Inflammatory macrophage (primary cell): ENCODE results near the gene CHRM5.

ENCODE experiments used
- DNase-seq, 2 donors: peaks; one replicate each; pipeline ENCODE4 v3.0.0-alpha.2; 2020 to 2022

Gene CHRM5

GRCh38 chr15:34102175-34102925 lies 134.1 kb downstream of the CHRM5 start:
- DNase-seq, result no peak

GRCh38 chr15:34106423-34106822 lies 138.1 kb downstream of the CHRM5 start:
- DNase-seq, result no peak

- no peak for DNase-seq
These were observed 139.0 kb downstream of the CHRM5 start for GRCh38 chr15:34107315-34107714.

- DNase-seq, result peak; percentile 22 to 41
These were observed 141.7 kb downstream of the CHRM5 start for GRCh38 chr15:34109797-34110663.

GRCh38 chr15:34111488-34111887 lies 143.2 kb downstream of the CHRM5 start:
- no peak for DNase-seq

GRCh38 chr15:34114215-34114614 lies 145.9 kb downstream of the CHRM5 start:
- no peak for DNase-seq

- DNase-seq, result no peak
These were observed 146.4 kb downstream of the CHRM5 start for GRCh38 chr15:34114739-34115138.

GRCh38 chr15:34116620-34117019 lies 148.3 kb downstream of the CHRM5 start:
- no peak for DNase-seq
